ENCODE measurements around the gene ZNF652. TPM values are rescaled to one million over a fixed set of nuclear protein-coding genes. Genes with fewer than 3 reads are reported as not detected.
"Not testable (repeated sequence)": the region's sequence is repeated elsewhere in the genome, so short reads cannot be mapped to it uniquely, and the experiment has no call there.

ZNF652 gene
- total RNA-seq, 1 experiment from 2014 or later = 32.1 TPM

DNA sequence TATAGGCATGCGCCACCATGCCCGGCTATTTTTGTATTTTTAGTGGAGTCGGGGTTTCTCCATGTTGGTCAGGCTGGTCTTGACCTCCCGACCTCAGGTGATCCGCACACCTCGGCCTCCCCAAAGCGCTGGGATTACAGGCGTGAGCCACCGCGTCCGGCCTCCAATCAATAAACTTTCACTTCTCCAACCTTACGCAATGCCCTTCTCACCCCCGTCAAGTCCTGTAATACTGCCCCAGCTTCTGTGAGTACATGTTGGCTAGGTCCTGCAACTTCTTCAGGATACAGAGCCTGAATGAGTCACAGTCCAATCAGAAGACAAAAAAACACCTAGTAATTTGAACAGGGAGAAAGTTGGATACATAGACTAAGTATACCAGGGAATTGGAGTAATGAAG is 84.4 kb downstream of the ZNF652 start:
- CTCF ChIA-PET = no interaction called here
- Histone ChIP-seq H3K27me3 (replicated peaks; ENCODE audit: insufficient read depth, low read depth, low read length, poor library complexity) (no peaks in the 10 kb centered on the region), H3K9me3 (ENCODE audit: low read depth, low read length, poor library complexity, severe bottlenecking) (no peaks in the 10 kb centered on the region), H3K4me1 (ENCODE audit: insufficient read depth, low read length, poor library complexity, severe bottlenecking) (no peaks in the 10 kb centered on the region), H3K4me3 (ENCODE audit: low read depth, low read length, poor library complexity, severe bottlenecking) (no peak overlapping the region), H3K36me3 (ENCODE audit: insufficient read depth, low read length, poor library complexity, severe bottlenecking) (no peaks in the 10 kb centered on the region), H3K27ac (ENCODE audit: low read depth, low read length, poor library complexity, severe bottlenecking) (no peak overlapping the region)
- DNase-seq (ENCODE audit: low spot score) = no peak
- POLR2A ChIA-PET (ENCODE audit: low non-redundant PET) = no interaction called here
- intact Hi-C loops (cut with micrococcal nuclease; ENCODE audit: unreplicated experiment) = no loop called here
- no peak for TF ChIP-seq EZH2 (IDR thresholded peaks at IDR 0.05; ENCODE audit: borderline replicate concordance, low read depth, low read length, poor library complexity, severe bottlenecking)
- TF ChIP-seq, protein P1, sequence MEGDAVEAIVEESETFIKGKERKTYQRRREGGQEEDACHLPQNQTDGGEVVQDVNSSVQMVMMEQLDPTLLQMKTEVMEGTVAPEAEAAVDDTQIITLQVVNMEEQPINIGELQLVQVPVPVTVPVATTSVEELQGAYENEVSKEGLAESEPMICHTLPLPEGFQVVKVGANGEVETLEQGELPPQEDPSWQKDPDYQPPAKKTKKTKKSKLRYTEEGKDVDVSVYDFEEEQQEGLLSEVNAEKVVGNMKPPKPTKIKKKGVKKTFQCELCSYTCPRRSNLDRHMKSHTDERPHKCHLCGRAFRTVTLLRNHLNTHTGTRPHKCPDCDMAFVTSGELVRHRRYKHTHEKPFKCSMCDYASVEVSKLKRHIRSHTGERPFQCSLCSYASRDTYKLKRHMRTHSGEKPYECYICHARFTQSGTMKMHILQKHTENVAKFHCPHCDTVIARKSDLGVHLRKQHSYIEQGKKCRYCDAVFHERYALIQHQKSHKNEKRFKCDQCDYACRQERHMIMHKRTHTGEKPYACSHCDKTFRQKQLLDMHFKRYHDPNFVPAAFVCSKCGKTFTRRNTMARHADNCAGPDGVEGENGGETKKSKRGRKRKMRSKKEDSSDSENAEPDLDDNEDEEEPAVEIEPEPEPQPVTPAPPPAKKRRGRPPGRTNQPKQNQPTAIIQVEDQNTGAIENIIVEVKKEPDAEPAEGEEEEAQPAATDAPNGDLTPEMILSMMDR (conservative IDR thresholded peaks at IDR 0.05; ENCODE audit: low read depth, low read length) = no peak
- BruUV-seq (replicated peaks) = no TSS peak

DNA sequence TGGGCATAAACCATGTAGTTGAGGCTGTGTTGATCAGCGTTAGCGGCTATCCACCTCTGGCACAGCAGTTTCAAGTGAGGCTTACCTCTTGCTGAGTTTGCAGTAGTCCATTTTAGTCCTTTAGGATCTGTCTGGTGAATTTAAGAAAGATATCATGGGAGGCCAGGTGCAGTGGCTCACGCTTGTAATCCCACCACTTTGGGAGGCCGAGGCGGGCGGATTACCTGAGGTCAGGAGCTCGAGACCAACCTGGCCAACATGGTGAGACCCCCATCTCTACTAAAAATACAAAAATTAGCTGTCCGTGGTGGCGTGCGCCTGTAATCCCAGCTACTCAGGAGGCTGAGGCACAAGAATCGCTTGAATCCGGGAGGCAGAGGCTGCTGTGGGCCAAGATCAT is 86.1 kb downstream of the ZNF652 start:
- BruUV-seq (replicated peaks); DNase-seq (ENCODE audit: low spot score); CTCF ChIA-PET; intact Hi-C loops (cut with micrococcal nuclease; ENCODE audit: unreplicated experiment); H3K27me3 ChIP-seq (replicated peaks; ENCODE audit: insufficient read depth, low read depth, low read length, poor library complexity); H3K4me3 ChIP-seq (ENCODE audit: low read depth, low read length, poor library complexity, severe bottlenecking); H3K36me3 ChIP-seq (ENCODE audit: insufficient read depth, low read length, poor library complexity, severe bottlenecking); H3K9me3 ChIP-seq (ENCODE audit: low read depth, low read length, poor library complexity, severe bottlenecking); POLR2A ChIA-PET (ENCODE audit: low non-redundant PET); H3K27ac ChIP-seq (ENCODE audit: low read depth, low read length, poor library complexity, severe bottlenecking); H3K4me1 ChIP-seq (ENCODE audit: insufficient read depth, low read length, poor library complexity, severe bottlenecking): not testable (repeated sequence)

DNA sequence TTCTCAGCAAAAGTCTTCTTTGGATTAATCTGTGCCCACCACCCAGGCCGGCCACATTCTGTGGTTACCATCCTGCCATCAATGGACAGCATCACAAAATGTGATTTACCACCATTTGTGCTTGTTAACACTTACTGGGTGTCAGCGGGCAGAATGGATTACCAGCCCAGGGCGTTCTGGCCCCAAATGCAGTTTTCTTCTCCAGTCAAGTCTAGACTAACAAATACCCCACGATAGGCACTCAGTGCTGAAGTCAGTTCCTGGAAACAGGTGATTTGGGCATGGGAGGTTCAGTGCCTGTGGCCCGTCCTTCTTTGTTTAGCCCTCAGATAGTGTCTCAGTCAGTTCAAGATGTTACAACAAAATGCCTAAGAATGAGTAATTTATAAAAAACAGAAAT is 92.7 kb downstream of the ZNF652 start:
- no peaks in the 10 kb centered on the region for H3K36me3 ChIP-seq (ENCODE audit: insufficient read depth, low read length, poor library complexity, severe bottlenecking)
- no peak overlapping the region for H3K4me3 ChIP-seq (ENCODE audit: low read depth, low read length, poor library complexity, severe bottlenecking)
- ChIA-PET POLR2A (ENCODE audit: low non-redundant PET) (no interaction called here), CTCF (no interaction called here)
- intact Hi-C loops (cut with micrococcal nuclease; ENCODE audit: unreplicated experiment) = no loop called here
- H3K9me3 ChIP-seq (ENCODE audit: low read depth, low read length, poor library complexity, severe bottlenecking) = no peaks in the 10 kb centered on the region
- H3K27me3 ChIP-seq (replicated peaks; ENCODE audit: insufficient read depth, low read depth, low read length, poor library complexity) = no peaks in the 10 kb centered on the region
- TF ChIP-seq, protein P1 (conservative IDR thresholded peaks at IDR 0.05; ENCODE audit: low read depth, low read length) = no peak
- TF ChIP-seq EZH2 (IDR thresholded peaks at IDR 0.05; ENCODE audit: borderline replicate concordance, low read depth, low read length, poor library complexity, severe bottlenecking) = no peak
- no TSS peak for BruUV-seq (replicated peaks)
- H3K27ac ChIP-seq (ENCODE audit: low read depth, low read length, poor library complexity, severe bottlenecking) = no peak overlapping the region
- no peaks in the 10 kb centered on the region for H3K4me1 ChIP-seq (ENCODE audit: insufficient read depth, low read length, poor library complexity, severe bottlenecking)
- DNase-seq (ENCODE audit: low spot score) = no peak

GRCh38 chr17:49267912-49268311 is 94.1 kb downstream of the ZNF652 start:
- TF ChIP-seq EZH2 (IDR thresholded peaks at IDR 0.05; ENCODE audit: borderline replicate concordance, low read depth, low read length, poor library complexity, severe bottlenecking) = no peak
- TF ChIP-seq, protein P1 (conservative IDR thresholded peaks at IDR 0.05; ENCODE audit: low read depth, low read length) = no peak
- POLR2A ChIA-PET (ENCODE audit: low non-redundant PET) = no interaction called here
- no peaks in the 10 kb centered on the region for H3K36me3 ChIP-seq (ENCODE audit: insufficient read depth, low read length, poor library complexity, severe bottlenecking)
- intact Hi-C loops (cut with micrococcal nuclease; ENCODE audit: unreplicated experiment) = no loop called here
- no peak for DNase-seq (ENCODE audit: low spot score)
- H3K27ac ChIP-seq (ENCODE audit: low read depth, low read length, poor library complexity, severe bottlenecking) = no peak overlapping the region
- no peak overlapping the region for H3K4me3 ChIP-seq (ENCODE audit: low read depth, low read length, poor library complexity, severe bottlenecking)
- no peaks in the 10 kb centered on the region for H3K27me3 ChIP-seq (replicated peaks; ENCODE audit: insufficient read depth, low read depth, low read length, poor library complexity)
- no TSS peak for BruUV-seq (replicated peaks)
- H3K4me1 ChIP-seq (ENCODE audit: insufficient read depth, low read length, poor library complexity, severe bottlenecking) = no peaks in the 10 kb centered on the region
- CTCF ChIA-PET = no interaction called here
- H3K9me3 ChIP-seq (ENCODE audit: low read depth, low read length, poor library complexity, severe bottlenecking) = no peaks in the 10 kb centered on the region
